Stimulated activated memory B cell treated with anti-CD40 and anti-IgM and Interleukin-4, amounts not matched to agents 10 μg/mL and 1 μg/mL and 100 μg/mL, for 72 hours (primary cell): ENCODE measurements around the gene CAPN5.

Experiments
- ATAC-seq: fragments of 150-1000 bp; cut with Tn5 transposase; 2 replicates; pipeline ENCODE4 v1.10.0; 2021
- H3K27ac Mint-ChIP-seq: one replicate; pipeline ENCODE4 v1.8.0; 2022; ENCODE audit warnings: mild to moderate bottlenecking, mixed read lengths
- H3K27me3 Mint-ChIP-seq: one replicate; pipeline ENCODE4 v1.8.0; 2022; ENCODE audit warnings: mixed read lengths
- H3K36me3 Mint-ChIP-seq: one replicate; pipeline ENCODE4 v1.8.0; 2022; ENCODE audit warnings: mixed read lengths
- H3K4me1 Mint-ChIP-seq: one replicate; pipeline ENCODE4 v1.8.0; 2022; ENCODE audit warnings: mixed read lengths
- H3K4me3 Mint-ChIP-seq: one replicate; pipeline ENCODE4 v1.8.0; 2022; ENCODE audit warnings: mild to moderate bottlenecking, moderate library complexity, mixed read lengths
- H3K9me3 Mint-ChIP-seq: one replicate; pipeline ENCODE4 v1.8.0; 2022; ENCODE audit warnings: mixed read lengths

Gene CAPN5

GRCh38 chr11:77081381-77081851, 14.6 kb downstream of the CAPN5 start:
- Mint-ChIP-seq H3K4me3 (no peak overlapping the region), H3K27ac (no peak overlapping the region), H3K27me3 (no peaks in the 10 kb centered on the region), H3K9me3 (peaks cover 6% of the 10 kb centered on the region), H3K36me3 (no peaks in the 10 kb centered on the region), H3K4me1 (no peaks in the 10 kb centered on the region)
- ATAC-seq, result no peak

- Mint-ChIP-seq H3K4me1 (no peaks in the 10 kb centered on the region), H3K36me3 (no peaks in the 10 kb centered on the region), H3K27ac (no peak overlapping the region), H3K9me3 (peaks cover 6% of the 10 kb centered on the region), H3K4me3 (no peak overlapping the region), H3K27me3 (no peaks in the 10 kb centered on the region)
- no peak for ATAC-seq
Measured at GRCh38 chr11:77081976-77082836, 15.4 kb downstream of the CAPN5 start.

- Mint-ChIP-seq H3K27ac (no peak overlapping the region), H3K4me1 (no peaks in the 10 kb centered on the region)
Measured at GRCh38 chr11:77082838-77083565, 16.2 kb downstream of the CAPN5 start.

GRCh38 chr11:77083566-77084245, 16.9 kb downstream of the CAPN5 start:
- Mint-ChIP-seq H3K9me3 (peaks cover 5% of the 10 kb centered on the region), H3K27ac (no peak overlapping the region), H3K27me3 (no peaks in the 10 kb centered on the region), H3K4me1 (no peaks in the 10 kb centered on the region), H3K4me3 (no peak overlapping the region), H3K36me3 (no peaks in the 10 kb centered on the region)
- no peak for ATAC-seq

More at GRCh38 chr11:77082838-77083565, 16.2 kb downstream of the CAPN5 start:
- no peaks in the 10 kb centered on the region for H3K36me3 Mint-ChIP-seq
- peaks cover 6% of the 10 kb centered on the region for H3K9me3 Mint-ChIP-seq
- ATAC-seq, result no peak
- H3K27me3 Mint-ChIP-seq, result no peaks in the 10 kb centered on the region
- no peak overlapping the region for H3K4me3 Mint-ChIP-seq

GRCh38 chr11:77084581-77085191, 17.9 kb downstream of the CAPN5 start:
- no peaks in the 10 kb centered on the region for H3K27me3 Mint-ChIP-seq
- H3K4me1 Mint-ChIP-seq, result no peaks in the 10 kb centered on the region
- H3K4me3 Mint-ChIP-seq, result no peak overlapping the region
- no peak for ATAC-seq
- no peaks in the 10 kb centered on the region for H3K36me3 Mint-ChIP-seq
- no peak overlapping the region for H3K27ac Mint-ChIP-seq
- no peaks in the 10 kb centered on the region for H3K9me3 Mint-ChIP-seq

GRCh38 chr11:77085652-77086051, 18.9 kb downstream of the CAPN5 start:
- H3K27ac Mint-ChIP-seq, result no peak overlapping the region
- no peak for ATAC-seq
- no peak overlapping the region for H3K4me3 Mint-ChIP-seq
- H3K4me1 Mint-ChIP-seq, result no peaks in the 10 kb centered on the region
- H3K27me3 Mint-ChIP-seq, result no peaks in the 10 kb centered on the region
- H3K9me3 Mint-ChIP-seq, result no peaks in the 10 kb centered on the region
- H3K36me3 Mint-ChIP-seq, result no peaks in the 10 kb centered on the region

- Mint-ChIP-seq H3K27ac (no peak overlapping the region), H3K4me1 (peaks cover 7% of the 10 kb centered on the region), H3K9me3 (no peaks in the 10 kb centered on the region), H3K36me3 (no peaks in the 10 kb centered on the region), H3K27me3 (no peaks in the 10 kb centered on the region), H3K4me3 (no peak overlapping the region)
- ATAC-seq, result no peak
Measured at GRCh38 chr11:77086521-77087472, 20.0 kb downstream of the CAPN5 start.

GRCh38 chr11:77087723-77088225, 21.0 kb downstream of the CAPN5 start:
- Mint-ChIP-seq H3K4me1 (peaks cover 7% of the 10 kb centered on the region), H3K27ac (no peak overlapping the region), H3K27me3 (no peaks in the 10 kb centered on the region), H3K9me3 (no peaks in the 10 kb centered on the region), H3K4me3 (no peak overlapping the region), H3K36me3 (no peaks in the 10 kb centered on the region)
- ATAC-seq, result no peak

GRCh38 chr11:77088236-77089003, 21.6 kb downstream of the CAPN5 start:
- no peaks in the 10 kb centered on the region for H3K9me3 Mint-ChIP-seq
- no peak for ATAC-seq
- no peaks in the 10 kb centered on the region for H3K27me3 Mint-ChIP-seq
- H3K4me3 Mint-ChIP-seq, result no peak overlapping the region
- H3K27ac Mint-ChIP-seq, result no peak overlapping the region
- peaks cover 7% of the 10 kb centered on the region for H3K4me1 Mint-ChIP-seq
- H3K36me3 Mint-ChIP-seq, result no peaks in the 10 kb centered on the region

- no peaks in the 10 kb centered on the region for H3K27me3 Mint-ChIP-seq
Measured at GRCh38 chr11:77089004-77089545, 22.3 kb downstream of the CAPN5 start.

GRCh38 chr11:77090046-77090372, 23.2 kb downstream of the CAPN5 start:
- Mint-ChIP-seq H3K27ac (no peak overlapping the region), H3K36me3 (no peaks in the 10 kb centered on the region), H3K4me1 (peaks cover 7% of the 10 kb centered on the region), H3K27me3 (no peaks in the 10 kb centered on the region), H3K4me3 (no peak overlapping the region), H3K9me3 (no peaks in the 10 kb centered on the region)
- ATAC-seq, result no peak

More at GRCh38 chr11:77089004-77089545, 22.3 kb downstream of the CAPN5 start:
- peaks cover 7% of the 10 kb centered on the region for H3K4me1 Mint-ChIP-seq
- no peak overlapping the region for H3K27ac Mint-ChIP-seq
- no peaks in the 10 kb centered on the region for H3K36me3 Mint-ChIP-seq
- H3K4me3 Mint-ChIP-seq, result no peak overlapping the region
- no peaks in the 10 kb centered on the region for H3K9me3 Mint-ChIP-seq
- ATAC-seq, result no peak

GRCh38 chr11:77090373-77091111, 23.8 kb downstream of the CAPN5 start:
- Mint-ChIP-seq H3K27ac (no peak overlapping the region), H3K4me1 (peaks cover 7% of the 10 kb centered on the region), H3K27me3 (no peaks in the 10 kb centered on the region), H3K4me3 (no peak overlapping the region), H3K9me3 (no peaks in the 10 kb centered on the region), H3K36me3 (no peaks in the 10 kb centered on the region)
- ATAC-seq, result no peak
